GM19372 (cell line): Measurements from ENCODE around the gene RASSF8.

Source experiments
- ATAC-seq: cut with Tn5 transposase; IDR thresholded peaks from one replicate; pipeline ENCODE4 v1.9.1; 2021; ENCODE audit warnings: mild to moderate bottlenecking, low read depth, moderate library complexity; ENCODE audit not compliant: unreplicated experiment

The RASSF8 gene, protein sequence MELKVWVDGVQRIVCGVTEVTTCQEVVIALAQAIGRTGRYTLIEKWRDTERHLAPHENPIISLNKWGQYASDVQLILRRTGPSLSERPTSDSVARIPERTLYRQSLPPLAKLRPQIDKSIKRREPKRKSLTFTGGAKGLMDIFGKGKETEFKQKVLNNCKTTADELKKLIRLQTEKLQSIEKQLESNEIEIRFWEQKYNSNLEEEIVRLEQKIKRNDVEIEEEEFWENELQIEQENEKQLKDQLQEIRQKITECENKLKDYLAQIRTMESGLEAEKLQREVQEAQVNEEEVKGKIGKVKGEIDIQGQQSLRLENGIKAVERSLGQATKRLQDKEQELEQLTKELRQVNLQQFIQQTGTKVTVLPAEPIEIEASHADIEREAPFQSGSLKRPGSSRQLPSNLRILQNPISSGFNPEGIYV

DNA sequence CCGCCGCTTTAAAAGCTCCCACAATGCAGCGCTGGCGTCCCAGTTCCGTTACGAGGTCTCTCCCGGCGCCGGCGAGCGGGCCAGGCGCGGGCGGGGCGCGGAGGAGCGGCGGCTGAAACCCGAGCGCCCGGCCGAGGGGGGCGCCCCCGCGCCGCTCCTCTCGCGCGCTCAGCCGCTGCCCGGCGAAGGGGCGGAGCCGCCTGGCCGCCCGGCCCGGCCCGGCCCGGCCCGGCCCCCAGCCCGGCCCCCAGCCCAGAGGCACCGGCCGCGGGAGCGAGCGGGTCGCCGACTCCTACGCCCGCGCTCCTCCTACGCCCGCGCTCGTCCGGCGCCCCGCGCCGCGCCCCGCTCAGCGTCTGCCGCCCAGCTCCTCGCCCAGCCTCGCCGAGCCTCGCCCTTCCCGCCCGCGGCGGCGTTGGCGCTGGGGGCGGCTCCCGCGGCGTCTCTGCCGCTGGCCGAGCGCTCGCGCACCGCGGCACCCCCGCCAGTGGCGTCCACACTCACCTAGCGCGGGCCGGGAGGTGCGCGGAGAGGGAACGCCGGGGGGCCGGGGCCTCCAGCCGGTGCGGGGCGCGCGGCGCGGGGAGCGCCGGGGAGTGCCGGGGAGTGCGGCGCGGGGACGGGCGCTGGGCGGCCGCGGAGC, at the start of gene RASSF8:
Gene RASSF8 (plus strand): TSS at position 255 of the 643 bp plus-strand sequence. CDS start 96,662 bp downstream, outside the sequence.
- peak; percentile 84 for ATAC-seq

DNA sequence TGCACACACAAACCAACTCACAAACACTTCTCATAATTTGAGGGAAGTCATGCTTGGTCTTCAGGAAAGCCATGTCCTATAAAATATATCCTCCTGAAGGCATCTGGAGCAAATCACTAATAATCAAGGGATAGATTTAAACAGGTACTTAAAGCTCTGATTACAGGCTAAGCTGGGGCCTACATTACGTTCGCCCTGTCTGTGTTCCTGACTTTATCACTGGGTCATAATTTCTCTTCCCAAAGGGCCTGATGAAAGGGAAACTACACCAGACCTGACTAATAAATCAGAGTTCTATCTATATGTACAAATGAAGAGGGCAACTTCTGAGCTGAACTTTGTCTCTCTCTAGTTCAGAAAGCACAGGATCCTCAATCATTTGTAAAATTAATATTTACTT, 43.9 kb upstream of the RASSF8 start:
- no peak for ATAC-seq

DNA sequence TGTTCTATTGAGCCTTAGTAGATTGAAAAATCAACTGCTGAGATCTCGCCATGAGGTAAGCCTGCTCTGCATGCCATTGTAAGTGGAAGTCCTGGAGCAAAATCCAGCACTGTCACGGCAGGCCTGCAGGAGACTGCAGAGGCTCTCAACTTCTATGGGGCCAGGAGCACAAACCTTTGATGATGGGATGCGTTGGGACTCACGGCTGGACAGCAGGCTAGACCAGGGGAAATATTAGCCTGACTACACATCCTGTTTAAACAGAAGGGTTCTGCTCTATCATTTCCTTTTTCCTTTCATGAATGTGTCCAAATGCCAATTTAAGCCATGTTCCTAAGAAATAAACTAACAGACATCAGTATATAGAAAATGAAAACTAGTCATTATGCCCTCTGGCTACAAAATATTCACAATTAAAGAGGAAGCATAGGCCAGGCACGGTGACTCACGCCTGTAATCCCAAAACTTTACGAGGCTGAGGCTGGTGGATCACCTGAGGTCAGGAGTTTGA, 33.9 kb upstream of the RASSF8 start:
- no peak for ATAC-seq

DNA sequence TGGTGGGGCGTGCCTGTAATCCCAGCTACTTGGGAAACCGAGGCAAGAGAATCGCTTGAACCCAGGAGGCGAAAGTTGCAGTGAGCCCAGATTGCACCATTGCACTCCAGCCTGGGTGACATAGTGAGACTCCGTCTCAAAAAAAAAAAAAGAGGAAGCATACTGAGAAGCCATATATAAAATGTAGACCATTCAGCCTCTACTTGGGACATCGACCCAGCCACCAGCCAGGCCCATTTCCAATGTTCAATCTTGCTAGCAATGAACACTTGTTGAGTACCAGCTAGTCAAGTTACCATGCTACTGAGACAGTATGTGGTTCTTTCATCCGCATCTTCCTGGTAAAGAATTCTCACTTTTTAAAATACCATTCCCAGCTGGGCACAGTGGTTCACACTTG, 33.4 kb upstream of the RASSF8 start:
- ATAC-seq, result no peak

DNA sequence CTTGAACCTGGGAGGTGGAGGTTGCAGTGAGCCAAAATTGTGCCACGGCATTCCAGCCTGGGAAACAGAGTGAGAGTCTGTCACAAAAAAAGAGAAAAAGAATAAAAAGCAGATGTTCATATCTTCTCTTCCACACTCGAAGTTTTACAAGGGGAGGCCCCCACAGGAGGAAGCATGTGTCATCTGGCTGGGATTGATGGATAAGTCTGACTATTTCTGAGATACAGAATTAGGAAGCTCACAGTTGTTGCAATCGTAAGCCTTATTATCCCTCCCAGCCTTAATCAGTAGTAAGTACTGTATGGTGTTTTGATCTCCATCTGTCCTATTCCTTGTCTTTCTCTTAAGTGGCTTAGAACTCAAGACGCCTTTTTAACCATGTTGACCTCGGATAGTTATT, 31.9 kb upstream of the RASSF8 start:
- ATAC-seq, result no peak

DNA sequence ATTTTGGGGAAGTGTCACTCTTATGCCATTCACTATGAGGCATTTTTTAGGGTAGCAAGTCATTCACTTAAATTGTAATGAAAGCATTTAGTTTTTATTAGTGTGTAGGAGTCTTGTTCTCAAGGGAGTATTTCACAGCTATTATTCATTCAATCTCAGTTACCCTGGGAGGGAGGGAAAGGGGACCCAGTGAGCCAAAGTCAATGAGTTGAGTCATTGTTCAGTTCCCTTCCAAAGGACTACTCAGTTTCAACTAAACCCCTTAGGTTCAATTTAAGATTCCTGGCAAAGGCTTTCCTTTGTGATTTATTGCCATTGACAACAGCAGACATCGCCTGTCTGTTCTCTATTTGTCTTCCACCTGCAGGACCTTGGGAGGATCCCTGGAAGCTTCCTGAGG, 29.3 kb upstream of the RASSF8 start:
- no peak for ATAC-seq

DNA sequence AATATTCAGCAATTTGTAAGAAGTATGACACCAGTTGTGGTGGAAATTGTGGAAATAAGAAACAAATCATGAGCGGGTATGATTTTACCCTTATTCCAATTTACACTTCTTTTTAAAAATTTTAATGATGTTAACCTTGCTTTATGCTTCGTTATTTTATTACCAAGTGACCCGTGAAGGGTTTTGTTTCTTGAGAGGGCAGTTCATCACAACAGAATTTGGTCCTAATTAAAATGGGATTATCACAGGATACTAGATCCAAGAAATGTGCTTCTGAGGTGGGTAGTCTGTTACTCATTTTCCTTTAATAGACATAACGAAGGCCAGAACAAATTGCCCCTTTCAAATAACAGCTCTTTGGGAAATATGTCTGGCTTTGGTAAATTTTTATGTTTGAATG, 25.5 kb upstream of the RASSF8 start:
- no peak for ATAC-seq

DNA sequence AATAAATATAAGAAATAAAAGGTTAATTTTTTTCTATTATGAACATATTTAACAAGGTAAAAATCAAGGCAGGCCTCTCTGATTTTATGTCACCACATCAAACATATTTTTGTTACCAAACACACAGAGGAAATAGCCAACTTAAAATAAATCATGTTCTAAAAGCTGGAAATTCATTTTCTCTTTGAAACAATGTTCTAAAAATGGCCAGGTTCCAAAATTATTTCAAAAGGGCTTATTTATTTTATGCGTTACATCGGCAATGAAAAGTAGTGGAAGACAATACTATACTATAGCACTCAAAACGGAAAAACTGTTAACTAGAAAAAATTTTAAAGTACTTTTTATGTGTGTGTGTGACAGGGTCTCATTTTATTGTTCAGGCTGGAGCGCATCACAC, 24.0 kb upstream of the RASSF8 start:
- no peak for ATAC-seq

DNA sequence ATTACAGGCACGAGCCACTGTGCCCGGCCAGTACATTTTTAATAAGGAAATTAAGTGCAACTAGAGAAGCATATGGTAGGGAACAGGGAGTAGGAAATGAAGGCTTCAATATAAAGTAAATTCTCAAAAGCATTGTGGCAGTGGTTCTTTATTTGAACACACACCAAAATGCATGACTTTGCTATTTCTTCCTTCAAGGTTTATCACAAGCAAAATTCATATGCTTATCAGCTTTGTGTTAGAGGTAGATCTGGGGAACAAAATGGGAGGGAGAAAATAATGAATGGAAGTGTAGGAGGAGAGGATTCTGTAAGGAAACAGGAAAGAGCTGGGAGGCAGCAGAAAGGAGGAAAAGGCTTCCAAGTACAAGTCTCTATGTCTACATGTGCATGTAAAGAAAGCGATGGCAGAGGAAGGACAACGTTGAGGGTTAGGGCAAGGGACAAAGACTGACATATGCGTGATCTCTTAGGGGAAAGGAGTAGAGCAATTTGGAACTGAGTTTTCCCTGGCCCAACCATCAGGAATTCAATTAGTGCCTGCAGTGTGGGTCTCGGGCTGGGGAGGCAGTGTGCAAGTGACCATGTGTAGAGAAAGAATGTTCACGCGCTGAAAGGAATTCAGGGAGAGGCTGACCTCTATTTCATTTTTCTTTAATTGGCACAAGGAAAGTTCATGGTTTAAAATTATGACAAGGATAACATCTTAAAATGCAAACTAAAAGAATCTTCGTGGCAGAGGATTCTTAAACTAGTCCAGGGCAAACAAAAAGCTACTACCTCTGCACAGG, 22.9 kb upstream of the RASSF8 start:
- no peak for ATAC-seq

DNA sequence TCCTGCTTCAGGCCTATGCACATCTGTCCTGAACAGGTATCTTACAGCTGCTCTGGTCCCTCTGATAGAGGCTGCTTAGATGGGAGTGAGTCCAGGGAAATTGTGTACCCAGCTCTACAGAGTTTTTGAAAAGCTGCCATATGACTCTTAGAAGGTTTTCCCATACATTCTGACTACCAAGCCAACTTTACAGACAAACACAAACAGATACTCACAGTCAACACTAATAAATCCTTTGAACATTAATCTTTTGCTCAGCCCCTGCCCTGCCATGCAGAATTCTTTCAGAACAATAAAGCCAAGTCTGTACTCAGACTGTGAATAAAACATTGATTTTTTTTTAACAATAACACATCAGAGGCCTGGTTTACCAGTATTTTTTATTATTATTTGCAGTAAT, 21.4 kb upstream of the RASSF8 start:
- no peak for ATAC-seq

DNA sequence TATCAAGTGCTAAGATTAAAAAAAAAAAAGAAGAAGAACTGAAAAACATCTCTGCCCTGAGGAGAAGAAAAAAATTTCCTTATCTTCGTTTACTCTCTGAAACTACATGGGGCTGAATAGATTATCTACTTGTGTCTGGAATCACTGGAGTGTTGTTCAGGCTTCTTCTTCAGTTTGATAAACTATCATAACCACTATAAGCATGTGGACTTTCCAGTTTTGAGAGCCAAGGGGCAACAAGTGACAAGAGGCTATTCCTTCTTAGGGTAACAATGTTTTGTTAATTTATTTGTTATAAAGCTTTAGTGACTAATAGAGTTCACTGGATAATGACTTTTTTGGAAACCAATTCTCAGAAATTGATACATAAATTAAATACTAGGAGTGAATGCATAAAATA, 19.9 kb upstream of the RASSF8 start:
- no peak for ATAC-seq

DNA sequence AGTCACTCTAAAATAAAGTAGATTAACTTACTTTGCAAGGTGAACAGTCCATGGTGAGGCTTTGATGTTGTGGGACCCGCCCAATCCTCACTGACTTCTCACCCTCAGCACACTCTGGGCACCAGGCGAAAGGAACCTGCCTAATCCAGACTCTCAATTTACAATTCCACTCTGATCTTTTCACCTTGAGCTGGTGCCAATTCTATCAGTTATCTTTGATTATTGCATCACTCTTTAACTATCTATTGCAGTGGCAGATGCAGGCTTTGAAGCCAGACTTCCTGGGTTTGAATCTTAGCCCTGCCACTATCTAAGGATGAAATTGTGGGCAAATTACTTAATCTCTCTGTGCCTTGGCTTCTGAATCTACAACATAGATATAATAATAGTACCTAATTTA, 18.9 kb upstream of the RASSF8 start:
- ATAC-seq, result no peak

DNA sequence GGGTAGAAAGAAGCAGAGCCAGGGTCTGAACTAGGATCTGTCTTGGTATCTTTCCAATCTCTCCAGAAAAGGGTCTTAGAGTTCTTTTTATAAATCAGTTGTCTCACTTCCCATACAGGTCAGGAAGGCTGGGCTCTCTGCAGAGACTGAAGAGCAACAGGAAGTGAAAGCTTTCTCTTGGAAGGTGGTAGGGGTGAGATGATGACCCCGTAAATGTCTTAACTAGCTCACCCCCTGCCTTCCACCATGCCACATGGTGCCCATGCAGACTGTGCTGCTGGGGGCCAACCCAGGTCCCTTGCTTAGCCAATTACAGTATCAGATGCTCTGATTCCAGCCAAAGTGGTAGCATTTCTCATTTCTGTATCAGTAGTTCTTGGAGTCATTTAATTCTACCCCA, 17.6 kb upstream of the RASSF8 start:
- ATAC-seq, result no peak

DNA sequence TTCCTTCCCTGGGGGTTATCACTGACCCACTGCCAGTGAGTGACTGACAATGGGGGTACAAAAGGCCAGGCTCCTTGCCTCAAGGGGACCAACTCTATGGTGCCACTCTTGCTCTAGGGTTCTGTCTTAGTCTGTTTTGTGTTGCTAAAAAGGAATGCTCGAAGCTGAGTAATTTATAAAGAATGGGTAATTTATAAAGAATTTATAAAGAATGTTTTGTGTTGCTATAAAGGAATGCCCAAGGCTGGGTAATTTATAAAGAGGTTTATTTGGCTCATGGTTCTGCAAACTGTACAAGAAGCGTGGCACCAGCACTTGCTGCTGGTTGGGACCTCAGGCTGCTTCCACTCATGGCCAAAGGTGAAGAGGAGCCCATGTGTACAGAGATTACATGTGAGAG, 15.8 kb upstream of the RASSF8 start:
- no peak for ATAC-seq

DNA sequence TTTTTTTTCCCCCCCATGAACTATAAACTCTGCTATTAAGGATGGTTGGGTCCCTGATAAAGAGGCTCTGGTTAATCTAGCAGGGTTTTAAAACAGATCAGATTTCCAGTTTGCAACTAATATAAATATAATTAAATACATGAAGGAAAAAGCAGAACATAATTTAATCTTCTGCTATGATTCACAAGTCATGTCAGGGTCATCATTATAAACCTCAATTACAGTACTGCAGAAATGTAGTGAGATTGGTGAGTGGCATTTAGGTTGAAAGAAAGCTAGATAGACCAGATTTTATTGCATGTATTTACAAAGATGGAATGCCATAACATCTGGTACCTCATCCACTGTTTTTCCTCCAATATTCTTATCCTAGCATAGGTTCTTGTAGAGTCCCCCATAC, 14.5 kb upstream of the RASSF8 start:
- ATAC-seq, result no peak

DNA sequence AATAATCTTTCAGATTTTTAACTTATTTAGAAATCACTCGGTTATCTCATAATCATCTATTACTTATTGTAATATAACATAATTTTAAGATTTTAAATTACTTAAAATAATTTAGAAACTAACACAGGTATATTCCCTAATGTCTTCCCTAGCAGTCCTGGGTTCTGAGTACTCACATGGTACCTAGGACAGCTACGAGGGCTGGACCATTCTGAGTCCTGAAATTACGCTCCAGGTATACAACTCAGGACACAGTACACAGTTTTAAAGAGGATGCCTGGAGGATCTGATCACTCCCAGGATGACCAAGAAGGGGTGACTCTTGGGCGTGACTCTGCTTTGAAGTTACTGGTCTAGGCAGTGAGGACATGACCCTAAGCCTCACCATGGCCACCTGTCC, 9.1 kb upstream of the RASSF8 start:
- no peak for ATAC-seq

DNA sequence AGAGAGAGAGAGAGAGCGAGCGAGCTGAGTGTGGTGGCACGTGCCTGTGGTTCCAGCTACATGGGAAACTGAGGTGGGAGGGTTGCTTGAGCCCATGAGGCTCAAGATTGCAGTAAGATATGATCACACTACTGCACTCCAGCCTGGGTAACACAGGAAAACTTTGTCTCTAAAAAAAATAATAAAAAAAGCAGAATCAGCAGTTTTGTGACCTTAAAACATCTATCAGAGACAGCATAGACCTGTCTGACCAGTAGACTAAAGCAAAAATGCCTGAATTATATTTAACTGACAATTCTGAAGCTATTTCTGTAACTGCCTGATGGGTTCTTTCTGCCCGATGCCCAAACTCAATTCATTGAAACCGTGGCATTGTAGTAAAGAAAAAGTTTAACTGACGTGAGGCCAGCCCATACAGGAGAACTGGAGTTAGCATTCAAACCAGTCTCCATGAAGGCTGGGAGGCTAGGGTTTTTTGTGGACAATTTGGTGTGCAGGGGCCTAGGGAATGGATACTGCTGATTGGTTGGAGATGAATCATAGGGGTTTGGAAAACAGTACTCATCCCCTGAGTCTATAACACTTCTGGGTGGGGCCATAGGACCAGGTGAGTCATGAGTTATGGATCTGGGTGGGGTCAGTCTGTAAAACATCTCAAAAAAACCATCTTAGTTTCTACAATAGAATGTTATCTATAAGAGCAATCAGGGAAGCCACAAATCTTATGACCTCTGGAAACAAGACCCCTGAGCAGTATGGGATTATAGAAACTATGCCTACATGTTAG, 8.0 kb upstream of the RASSF8 start:
- ATAC-seq, result no peak

DNA sequence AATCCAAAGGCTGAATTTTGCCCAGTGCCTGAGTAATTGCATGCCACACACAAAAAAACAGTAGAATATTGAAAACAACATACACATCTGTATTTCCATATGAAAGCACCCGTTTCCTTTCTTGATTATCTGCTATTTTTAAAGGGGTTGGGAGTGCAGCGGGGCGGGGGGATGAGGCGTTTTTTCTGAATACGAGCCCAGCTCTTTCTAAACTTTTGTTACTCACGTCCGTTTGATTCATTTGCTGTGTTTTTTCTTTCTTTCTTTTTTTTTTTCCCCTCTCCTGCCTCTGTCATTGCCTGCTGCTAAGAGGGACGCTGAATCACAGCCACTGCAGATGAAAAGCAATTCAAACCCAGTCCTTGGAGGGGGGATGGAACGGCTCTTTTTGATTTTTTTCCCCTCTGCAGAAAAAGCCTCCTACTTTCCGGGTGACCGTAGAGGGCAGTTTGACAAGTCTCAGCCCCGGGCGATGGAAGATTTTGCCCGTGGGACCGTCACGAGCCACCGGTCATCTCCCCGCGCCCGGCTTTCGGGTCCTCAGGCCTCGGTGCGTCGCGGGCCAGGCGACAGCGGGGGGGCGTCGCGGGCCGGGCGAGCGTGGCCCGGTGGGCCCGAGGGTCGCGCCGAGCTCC, 572 bp upstream of the RASSF8 start:
- ATAC-seq, result peak; percentile 20

DNA sequence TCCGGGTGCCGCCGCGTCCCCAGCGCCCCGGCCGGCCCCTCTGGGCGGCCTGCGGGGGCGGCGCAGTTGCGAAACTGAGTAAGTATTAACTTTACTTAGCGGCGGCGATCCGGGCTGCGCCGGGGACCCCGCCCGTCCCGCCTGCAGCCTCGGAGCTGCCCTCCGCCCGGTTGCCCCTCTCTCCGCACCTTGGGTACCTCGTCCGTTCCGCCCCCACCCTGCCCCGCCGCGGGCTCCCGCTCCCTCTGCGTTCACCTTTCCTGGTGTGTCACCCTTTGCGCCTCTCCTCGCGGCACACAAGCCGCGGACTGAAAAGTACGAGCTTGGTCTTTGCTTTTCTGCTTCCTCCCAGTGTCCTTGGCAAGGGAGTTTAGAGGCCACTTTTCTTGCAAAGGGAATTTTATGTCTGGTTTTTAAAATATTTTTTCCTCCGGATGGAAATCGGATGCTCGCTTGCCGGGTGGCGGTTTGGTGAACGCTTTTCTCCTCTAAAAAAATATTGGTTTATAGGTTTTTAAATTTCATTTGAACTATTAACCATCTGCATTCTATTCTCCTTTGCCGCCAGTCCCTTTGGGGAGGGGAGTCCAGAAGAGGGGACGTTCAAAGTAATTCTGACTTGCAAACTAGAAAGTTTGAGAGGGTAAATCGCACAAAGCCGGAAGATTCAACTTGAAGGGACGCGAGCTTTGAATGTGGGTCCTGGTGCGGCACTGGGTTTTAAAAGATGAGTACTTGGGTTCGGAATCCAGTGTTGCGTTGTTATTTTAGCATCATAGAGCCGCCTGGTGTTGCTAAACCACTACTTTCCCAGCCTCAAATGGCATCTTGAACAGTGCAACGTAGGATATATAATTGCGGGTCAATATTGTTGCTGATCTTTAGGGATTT, 834 bp downstream of the RASSF8 start:
- ATAC-seq, result peak; percentile 40
